ENCODE results near the gene NAA25.

The NAA25 gene

GRCh38 chr12:112018571-112019237 is 89.9 kb downstream of the NAA25 start:
- TF ChIP-seq FOXP2 (optimal IDR thresholded peaks at IDR 0.05; ENCODE audit: borderline replicate concordance, extremely low read depth, extremely low read length, insufficient read depth) = no peak
- TF ChIP-seq SIN3A (IDR thresholded peaks at IDR 0.05; ENCODE audit: borderline replicate concordance, insufficient read depth, low read length) = no peak
- TF ChIP-seq TAF1 (IDR thresholded peaks at IDR 0.05; ENCODE audit: borderline replicate concordance, insufficient read depth, low read length) = no peak

GRCh38 chr12:112017041-112017440 is 91.5 kb downstream of the NAA25 start:
- no peak for TF ChIP-seq POLR2AphosphoS5 (IDR thresholded peaks at IDR 0.05; ENCODE audit: low read depth, low read length)
- no peak for TF ChIP-seq SIN3A (IDR thresholded peaks at IDR 0.05; ENCODE audit: borderline replicate concordance, insufficient read depth, low read length)
- no peak for TF ChIP-seq FOXP2 (optimal IDR thresholded peaks at IDR 0.05; ENCODE audit: borderline replicate concordance, extremely low read depth, extremely low read length, insufficient read depth)
- no peak for TF ChIP-seq TAF1 (IDR thresholded peaks at IDR 0.05; ENCODE audit: borderline replicate concordance, insufficient read depth, low read length)
- TF ChIP-seq, protein P1, sequence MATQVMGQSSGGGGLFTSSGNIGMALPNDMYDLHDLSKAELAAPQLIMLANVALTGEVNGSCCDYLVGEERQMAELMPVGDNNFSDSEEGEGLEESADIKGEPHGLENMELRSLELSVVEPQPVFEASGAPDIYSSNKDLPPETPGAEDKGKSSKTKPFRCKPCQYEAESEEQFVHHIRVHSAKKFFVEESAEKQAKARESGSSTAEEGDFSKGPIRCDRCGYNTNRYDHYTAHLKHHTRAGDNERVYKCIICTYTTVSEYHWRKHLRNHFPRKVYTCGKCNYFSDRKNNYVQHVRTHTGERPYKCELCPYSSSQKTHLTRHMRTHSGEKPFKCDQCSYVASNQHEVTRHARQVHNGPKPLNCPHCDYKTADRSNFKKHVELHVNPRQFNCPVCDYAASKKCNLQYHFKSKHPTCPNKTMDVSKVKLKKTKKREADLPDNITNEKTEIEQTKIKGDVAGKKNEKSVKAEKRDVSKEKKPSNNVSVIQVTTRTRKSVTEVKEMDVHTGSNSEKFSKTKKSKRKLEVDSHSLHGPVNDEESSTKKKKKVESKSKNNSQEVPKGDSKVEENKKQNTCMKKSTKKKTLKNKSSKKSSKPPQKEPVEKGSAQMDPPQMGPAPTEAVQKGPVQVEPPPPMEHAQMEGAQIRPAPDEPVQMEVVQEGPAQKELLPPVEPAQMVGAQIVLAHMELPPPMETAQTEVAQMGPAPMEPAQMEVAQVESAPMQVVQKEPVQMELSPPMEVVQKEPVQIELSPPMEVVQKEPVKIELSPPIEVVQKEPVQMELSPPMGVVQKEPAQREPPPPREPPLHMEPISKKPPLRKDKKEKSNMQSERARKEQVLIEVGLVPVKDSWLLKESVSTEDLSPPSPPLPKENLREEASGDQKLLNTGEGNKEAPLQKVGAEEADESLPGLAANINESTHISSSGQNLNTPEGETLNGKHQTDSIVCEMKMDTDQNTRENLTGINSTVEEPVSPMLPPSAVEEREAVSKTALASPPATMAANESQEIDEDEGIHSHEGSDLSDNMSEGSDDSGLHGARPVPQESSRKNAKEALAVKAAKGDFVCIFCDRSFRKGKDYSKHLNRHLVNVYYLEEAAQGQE (IDR thresholded peaks at IDR 0.05; ENCODE audit: insufficient read depth in 1 of 2, low read depth in 2 of 2, low read length in 2 of 2) = no peak

DNA sequence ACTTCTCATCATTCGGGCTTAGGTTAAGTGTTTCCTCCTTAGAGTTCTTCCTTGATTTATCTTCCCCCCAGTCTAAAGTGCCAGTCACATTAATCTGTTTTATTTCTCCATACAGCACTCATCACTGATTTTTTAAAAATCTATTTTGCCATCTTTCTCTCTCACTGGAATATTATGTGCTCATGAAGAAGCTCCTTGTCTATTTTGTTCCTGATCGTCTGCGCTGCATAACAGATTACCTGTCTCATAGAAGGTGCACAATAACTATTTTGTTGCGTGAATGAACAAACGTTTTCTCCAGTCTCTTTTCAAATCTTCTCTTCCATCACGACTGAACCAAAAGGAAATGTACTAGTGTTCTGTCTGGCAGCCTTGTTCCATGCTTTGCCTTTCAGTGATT is 92.6 kb downstream of the NAA25 start:
- TF ChIP-seq SIN3A (IDR thresholded peaks at IDR 0.05; ENCODE audit: borderline replicate concordance, insufficient read depth, low read length) (no peak), TAF1 (IDR thresholded peaks at IDR 0.05; ENCODE audit: borderline replicate concordance, insufficient read depth, low read length) (no peak), POLR2AphosphoS5 (IDR thresholded peaks at IDR 0.05; ENCODE audit: low read depth, low read length) (no peak), FOXP2 (optimal IDR thresholded peaks at IDR 0.05; ENCODE audit: borderline replicate concordance, extremely low read depth, extremely low read length, insufficient read depth) (no peak)
- TF ChIP-seq, protein P1 (IDR thresholded peaks at IDR 0.05; ENCODE audit: insufficient read depth in 1 of 2, low read depth in 2 of 2, low read length in 2 of 2) = no peak

DNA sequence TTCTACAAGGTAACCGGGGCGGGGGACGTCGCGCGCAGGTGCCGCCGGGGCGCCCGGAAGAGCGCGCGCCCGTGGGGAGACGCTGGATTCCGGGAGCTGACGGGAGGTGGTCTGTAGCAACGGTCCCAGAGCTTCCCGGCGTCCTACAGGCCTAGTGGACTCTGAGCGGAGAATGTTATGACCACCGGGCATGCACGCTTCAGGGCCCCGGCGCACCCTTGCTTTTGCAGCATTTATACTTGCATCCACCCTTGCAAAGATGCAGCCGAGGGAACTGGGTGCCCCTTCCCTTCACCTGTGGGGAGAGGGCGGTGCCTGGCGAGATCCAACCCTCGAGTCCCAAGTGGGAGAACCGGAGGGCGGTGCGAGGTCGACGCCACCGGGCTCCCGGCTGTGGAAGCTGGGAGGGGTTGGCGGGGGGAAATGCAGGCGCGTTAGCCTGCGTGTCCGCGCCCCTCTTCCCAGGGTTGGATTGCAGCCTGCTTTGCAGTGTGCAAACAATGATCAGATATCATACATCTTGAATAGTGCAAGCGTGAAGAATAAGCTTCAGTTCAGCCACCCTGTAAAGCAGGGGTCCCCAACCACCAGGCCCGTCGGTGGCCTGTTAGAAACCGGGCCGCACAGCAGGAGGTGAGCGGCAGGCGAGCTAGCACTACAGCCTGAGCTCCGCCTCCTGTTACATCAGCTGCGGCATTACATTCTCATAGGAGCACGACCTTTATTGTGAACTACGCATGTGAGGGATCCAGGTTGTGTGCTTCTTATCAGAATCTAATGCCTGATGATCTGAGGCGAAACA is 94.8 kb downstream of the NAA25 start:
- TF ChIP-seq, protein P1 (IDR thresholded peaks at IDR 0.05; ENCODE audit: insufficient read depth in 1 of 2, low read depth in 2 of 2, low read length in 2 of 2) = no peak
- TF ChIP-seq POLR2AphosphoS5 (IDR thresholded peaks at IDR 0.05; ENCODE audit: low read depth, low read length) = peak; percentile 25; the same call in 1 of the 2 replicates

GRCh38 chr12:112012775-112013600 is 95.6 kb downstream of the NAA25 start, which contains the start of the genes ERP29 and TMEM116:
ERP29 (plus strand) TSS chr12:112013426; CDS start chr12:112013466, 40 bp downstream.
TMEM116 (minus strand) TSS chr12:112013165; CDS start chr12:112005270, 7,895 bp downstream.
- TF ChIP-seq TAF1 (IDR thresholded peaks at IDR 0.05; ENCODE audit: borderline replicate concordance, insufficient read depth, low read length) (peak; percentile 87; the same call in 1 of the 2 replicates), SIN3A (IDR thresholded peaks at IDR 0.05; ENCODE audit: borderline replicate concordance, insufficient read depth, low read length) (0 out of 2 replicates have a peak, but pooled peaks have one; percentile 34), POLR2AphosphoS5 (IDR thresholded peaks at IDR 0.05; ENCODE audit: low read depth, low read length) (peak; percentile 97), FOXP2 (optimal IDR thresholded peaks at IDR 0.05; ENCODE audit: borderline replicate concordance, extremely low read depth, extremely low read length, insufficient read depth) (no peak)
- TF ChIP-seq, protein P1 (IDR thresholded peaks at IDR 0.05; ENCODE audit: insufficient read depth in 1 of 2, low read depth in 2 of 2, low read length in 2 of 2) = 0 out of 4 replicates have a peak, but pooled peaks of 1 of the 2 experiments have one; percentile 16
